ENCODE results near the gene ADORA1.

The ADORA1 gene

DNA sequence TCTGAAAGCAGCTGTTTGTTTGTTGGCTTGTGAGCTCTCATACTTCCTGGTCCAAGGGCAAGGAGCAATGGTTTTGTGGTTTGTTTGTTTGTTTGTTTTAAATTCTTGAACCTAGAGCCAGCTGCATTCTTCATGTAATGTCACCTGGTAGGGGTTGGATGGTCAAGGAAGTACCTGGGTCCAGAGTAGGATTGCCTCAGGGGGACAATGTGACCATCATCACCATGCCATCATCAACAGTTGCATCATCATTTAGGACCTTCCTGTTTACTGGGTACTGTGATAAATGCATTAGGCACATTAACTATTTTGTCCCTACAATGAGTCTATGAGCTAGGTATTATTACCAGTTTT is 27.0 kb upstream of the ADORA1 start:
- peaks cover 10% of the 10 kb centered on the region for H3K27me3 ChIP-seq (ENCODE audit: insufficient read depth, low read length)
- no peak overlapping the region for H3K27ac ChIP-seq (ENCODE audit: low read depth, low read length, poor library complexity, severe bottlenecking)
- H2AFZ ChIP-seq (ENCODE audit: low read length) = no peak overlapping the region
- no peaks in the 10 kb centered on the region for H3K9me2 ChIP-seq (ENCODE audit: low read depth, low read length)
- peaks cover 1% of the 10 kb centered on the region; the same call in 1 of the 2 replicates for H3K9me3 ChIP-seq (ENCODE audit: low read length)
- H3K4me1 ChIP-seq (ENCODE audit: insufficient read depth, low read length, severe bottlenecking) = no peaks in the 10 kb centered on the region
- H3K79me2 ChIP-seq (ENCODE audit: insufficient read depth, low read length) = no peaks in the 10 kb centered on the region
- H3K9ac ChIP-seq (ENCODE audit: low read length) = no peak overlapping the region
- no peaks in the 10 kb centered on the region for H4K20me1 ChIP-seq (ENCODE audit: insufficient read depth, low read length)
- H3K4me2 ChIP-seq (ENCODE audit: low read length) = no peak overlapping the region
- TF ChIP-seq, protein P1, sequence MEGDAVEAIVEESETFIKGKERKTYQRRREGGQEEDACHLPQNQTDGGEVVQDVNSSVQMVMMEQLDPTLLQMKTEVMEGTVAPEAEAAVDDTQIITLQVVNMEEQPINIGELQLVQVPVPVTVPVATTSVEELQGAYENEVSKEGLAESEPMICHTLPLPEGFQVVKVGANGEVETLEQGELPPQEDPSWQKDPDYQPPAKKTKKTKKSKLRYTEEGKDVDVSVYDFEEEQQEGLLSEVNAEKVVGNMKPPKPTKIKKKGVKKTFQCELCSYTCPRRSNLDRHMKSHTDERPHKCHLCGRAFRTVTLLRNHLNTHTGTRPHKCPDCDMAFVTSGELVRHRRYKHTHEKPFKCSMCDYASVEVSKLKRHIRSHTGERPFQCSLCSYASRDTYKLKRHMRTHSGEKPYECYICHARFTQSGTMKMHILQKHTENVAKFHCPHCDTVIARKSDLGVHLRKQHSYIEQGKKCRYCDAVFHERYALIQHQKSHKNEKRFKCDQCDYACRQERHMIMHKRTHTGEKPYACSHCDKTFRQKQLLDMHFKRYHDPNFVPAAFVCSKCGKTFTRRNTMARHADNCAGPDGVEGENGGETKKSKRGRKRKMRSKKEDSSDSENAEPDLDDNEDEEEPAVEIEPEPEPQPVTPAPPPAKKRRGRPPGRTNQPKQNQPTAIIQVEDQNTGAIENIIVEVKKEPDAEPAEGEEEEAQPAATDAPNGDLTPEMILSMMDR (IDR thresholded peaks at IDR 0.05; ENCODE audit: low read length) = no peak
- TF ChIP-seq EZH2 (IDR thresholded peaks at IDR 0.05; ENCODE audit: borderline replicate concordance, low read length) = no peak
- no peaks in the 10 kb centered on the region for H3K36me3 ChIP-seq (ENCODE audit: insufficient read depth, low read length)
- H3K4me3 ChIP-seq (ENCODE audit: low read depth, low read length, poor library complexity, severe bottlenecking) = no peak overlapping the region
- H3F3A ChIP-seq (ENCODE audit: insufficient read depth, low read length) = no peaks in the 10 kb centered on the region; the same call in 1 of the 2 replicates

DNA sequence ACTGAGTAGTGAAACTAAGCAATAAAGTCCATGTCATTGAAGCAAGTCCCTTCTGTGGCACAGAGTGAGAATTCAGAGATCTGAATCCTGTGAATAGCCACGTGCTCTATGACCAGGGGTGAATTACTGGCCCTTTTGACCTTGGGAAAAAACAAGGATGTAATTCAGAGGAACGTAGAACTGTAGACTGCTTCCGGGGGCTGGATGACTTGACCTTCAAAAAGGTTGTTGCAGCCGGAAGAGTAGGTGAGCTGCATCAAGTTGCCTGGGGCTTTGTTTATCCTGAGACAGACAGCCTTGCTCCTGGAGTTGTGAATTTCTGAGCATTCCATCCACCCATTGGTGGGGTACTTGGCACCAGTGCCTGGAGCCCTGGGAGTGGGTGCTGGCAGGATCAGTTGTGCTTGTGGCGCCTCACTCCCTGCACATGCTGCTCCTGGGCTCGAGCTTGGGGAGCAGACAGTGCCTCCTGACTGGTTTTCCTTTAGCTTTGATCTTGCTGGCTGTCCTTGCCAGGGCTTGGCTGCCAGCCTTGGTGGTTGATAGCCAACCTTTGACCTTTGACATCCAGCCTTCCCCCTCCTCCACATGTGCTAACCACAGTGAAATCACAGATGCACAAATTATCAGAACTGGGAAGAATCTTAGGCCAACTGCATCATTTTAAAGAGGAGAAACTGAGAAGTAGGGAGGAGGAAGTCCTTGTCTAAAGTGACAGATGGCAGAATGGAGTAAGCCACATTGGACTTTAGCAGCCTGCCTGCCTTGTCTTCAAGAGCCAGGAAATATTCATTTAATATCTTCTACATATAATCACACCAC is 25.5 kb upstream of the ADORA1 start:
- no peak overlapping the region for H3K4me3 ChIP-seq (ENCODE audit: low read depth, low read length, poor library complexity, severe bottlenecking)
- no peaks in the 10 kb centered on the region for H3K4me1 ChIP-seq (ENCODE audit: insufficient read depth, low read length, severe bottlenecking)
- H3K27me3 ChIP-seq (ENCODE audit: insufficient read depth, low read length) = peaks cover 10% of the 10 kb centered on the region
- H3K9me2 ChIP-seq (ENCODE audit: low read depth, low read length) = no peaks in the 10 kb centered on the region
- H3K36me3 ChIP-seq (ENCODE audit: insufficient read depth, low read length) = no peaks in the 10 kb centered on the region
- no peaks in the 10 kb centered on the region for H3K79me2 ChIP-seq (ENCODE audit: insufficient read depth, low read length)
- no peak for TF ChIP-seq EZH2 (IDR thresholded peaks at IDR 0.05; ENCODE audit: borderline replicate concordance, low read length)
- TF ChIP-seq, protein P1 (IDR thresholded peaks at IDR 0.05; ENCODE audit: low read length) = no peak
- no peak overlapping the region for H3K9ac ChIP-seq (ENCODE audit: low read length)
- H3K9me3 ChIP-seq (ENCODE audit: low read length) = no peaks in the 10 kb centered on the region
- H3K27ac ChIP-seq (ENCODE audit: low read depth, low read length, poor library complexity, severe bottlenecking) = no peak overlapping the region
- no peak overlapping the region for H3K4me2 ChIP-seq (ENCODE audit: low read length)
- H2AFZ ChIP-seq (ENCODE audit: low read length) = no peak overlapping the region
- H4K20me1 ChIP-seq (ENCODE audit: insufficient read depth, low read length) = no peaks in the 10 kb centered on the region
- no peaks in the 10 kb centered on the region; the same call in 1 of the 2 replicates for H3F3A ChIP-seq (ENCODE audit: insufficient read depth, low read length)

DNA sequence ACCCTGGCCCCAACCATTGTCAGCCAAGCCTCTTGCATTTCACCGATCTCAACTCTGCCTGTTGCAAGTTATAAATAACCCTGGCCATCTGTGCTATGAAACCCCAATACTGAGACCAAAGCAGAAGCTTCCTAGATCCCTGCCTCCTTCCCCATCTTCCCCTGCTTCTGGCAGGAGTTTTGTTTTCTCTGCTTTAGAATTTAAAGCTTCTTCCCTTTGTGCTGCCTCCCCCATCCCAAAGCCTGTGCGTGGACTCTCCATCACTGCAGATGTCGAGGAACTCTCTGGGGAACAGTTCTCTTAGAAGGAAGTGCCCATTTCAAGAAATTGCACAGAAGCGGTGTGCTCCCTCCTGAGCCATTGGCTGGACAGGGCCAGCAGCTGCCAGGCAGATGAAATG is 24.3 kb upstream of the ADORA1 start:
- Histone ChIP-seq H2AFZ (ENCODE audit: low read length) (no peak overlapping the region), H4K20me1 (ENCODE audit: insufficient read depth, low read length) (no peaks in the 10 kb centered on the region), H3K9me2 (ENCODE audit: low read depth, low read length) (no peaks in the 10 kb centered on the region), H3F3A (ENCODE audit: insufficient read depth, low read length) (no peaks in the 10 kb centered on the region; the same call in 1 of the 2 replicates), H3K4me1 (ENCODE audit: insufficient read depth, low read length, severe bottlenecking) (no peaks in the 10 kb centered on the region), H3K9ac (ENCODE audit: low read length) (no peak overlapping the region), H3K4me2 (ENCODE audit: low read length) (no peak overlapping the region), H3K4me3 (ENCODE audit: low read depth, low read length, poor library complexity, severe bottlenecking) (no peak overlapping the region), H3K27me3 (ENCODE audit: insufficient read depth, low read length) (peaks cover 10% of the 10 kb centered on the region), H3K27ac (ENCODE audit: low read depth, low read length, poor library complexity, severe bottlenecking) (no peak overlapping the region), H3K79me2 (ENCODE audit: insufficient read depth, low read length) (no peaks in the 10 kb centered on the region), H3K9me3 (ENCODE audit: low read length) (no peaks in the 10 kb centered on the region), H3K36me3 (ENCODE audit: insufficient read depth, low read length) (no peaks in the 10 kb centered on the region)
- TF ChIP-seq, protein P1 (IDR thresholded peaks at IDR 0.05; ENCODE audit: low read length) = no peak
- TF ChIP-seq EZH2 (IDR thresholded peaks at IDR 0.05; ENCODE audit: borderline replicate concordance, low read length) = no peak

Data from OCI-LY1 (cell line).